ENCODE data around the gene RAD51D. TPM values are rescaled to one million over a fixed set of nuclear protein-coding genes. Genes with fewer than 3 reads are reported as not detected.

RAD51D gene
- total and polyA plus RNA-seq, 10 of the 15 experiments (the other 5 are each of a cell fraction or from before 2014, with no cell fraction given): 2.6 to 29.3 (median 13.5) TPM

- TF ChIP-seq USF2 (IDR thresholded peaks at IDR 0.05; ENCODE audit: borderline replicate concordance, low read depth, low read length) (peak; percentile 16), CEBPB (IDR thresholded peaks at IDR 0.05; ENCODE audit: borderline replicate concordance in 1 of 2, low read depth in 2 of 2, low read length in 2 of 2) (no peak), ZNF592 (IDR thresholded peaks at IDR 0.05) (peak; percentile 63; the same call in 1 of the 2 replicates), NR2F1 (conservative IDR thresholded peaks at IDR 0.05) (0 out of 2 replicates have a peak, but pooled peaks have one; percentile 14), MAX (IDR thresholded peaks at IDR 0.05; ENCODE audit: low read depth, low read length) (peak; percentile 99), SP1 (IDR thresholded peaks at IDR 0.05; ENCODE audit: low read depth, low read length) (peak; percentile 63), ZNF622 (IDR thresholded peaks at IDR 0.05) (no peak), HCFC1 (IDR thresholded peaks at IDR 0.05; ENCODE audit: low read length) (peak; percentile 74), RB1 (IDR thresholded peaks at IDR 0.05; ENCODE audit: borderline replicate concordance) (peak; percentile 79; the same call in 1 of the 2 replicates), TAF1 (IDR thresholded peaks at IDR 0.05; ENCODE audit: borderline replicate concordance, low read depth, low read length) (peak; percentile 95), USF1 (IDR thresholded peaks at IDR 0.05; ENCODE audit: borderline replicate concordance, extremely low read length, insufficient read depth, low read depth, low read length) (peak; percentile 80), ZNF24 (IDR thresholded peaks at IDR 0.05) (peak; percentile 78), POLR2A (IDR thresholded peaks at IDR 0.05; ENCODE audit: low read depth, low read length) (peak; percentile 90), ZSCAN29 (IDR thresholded peaks at IDR 0.05) (no peak), IKZF1 (conservative IDR thresholded peaks at IDR 0.05) (peak; percentile 89), MLLT1 (IDR thresholded peaks at IDR 0.05) (no peak), ZBED1 (IDR thresholded peaks at IDR 0.05; ENCODE audit: borderline replicate concordance) (no peak), LARP7 (IDR thresholded peaks at IDR 0.05) (peak; percentile 84), FOXK2 (IDR thresholded peaks at IDR 0.05) (no peak), IRF3 (IDR thresholded peaks at IDR 0.05) (no peak), CBFB (IDR thresholded peaks at IDR 0.05; ENCODE audit: low read depth) (0 out of 2 replicates have a peak, but pooled peaks have one; percentile 34), POLR2AphosphoS5 (IDR thresholded peaks at IDR 0.05; ENCODE audit: low read length) (peak; percentile 53; the same call in 1 of the 2 replicates), MXI1 (IDR thresholded peaks at IDR 0.05; ENCODE audit: low read depth, low read length) (peak; percentile 99)
These were observed 22.2 kb upstream of the RAD51D start, which contains the start of gene NLE1 (continued) for GRCh38 chr17:35141681-35142466.
